ENCODE data around the gene BARX2.

BARX2 gene

DNA sequence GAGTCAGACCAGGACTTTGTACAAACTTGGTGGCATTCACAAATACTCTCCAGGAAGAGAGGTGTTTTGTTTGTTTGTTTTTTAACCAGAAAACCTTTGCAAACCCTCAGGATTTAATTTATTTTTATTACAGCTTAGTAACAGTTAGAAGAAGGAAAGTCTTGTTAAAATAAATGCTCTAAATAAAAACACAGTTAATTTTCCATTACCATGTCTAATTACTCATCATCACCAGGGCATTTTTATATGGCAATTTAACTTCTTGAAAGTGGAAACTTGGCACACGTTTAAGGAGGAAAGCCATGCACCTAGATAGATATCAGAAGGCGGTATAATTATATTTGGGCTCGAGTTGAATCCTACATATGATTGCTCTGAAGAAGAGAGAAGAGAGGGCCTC is 7.4 kb downstream of the BARX2 start (continued):
- TF ChIP-seq SCRT1 (tag by site-specific recombination; IDR thresholded peaks at IDR 0.05; ENCODE audit: borderline replicate concordance), result no peak
- TF ChIP-seq ZNF366 (tag by site-specific recombination; conservative IDR thresholded peaks at IDR 0.05), result 0 out of 2 replicates have a peak, but pooled peaks have one; percentile 31
- TF ChIP-seq ZNF140 (tag by site-specific recombination; IDR thresholded peaks at IDR 0.05), result no peak
- no peak for TF ChIP-seq ZNF664 (tag by site-specific recombination; IDR thresholded peaks at IDR 0.05)
- TF ChIP-seq REST (tag by site-specific recombination; IDR thresholded peaks at IDR 0.05), result no peak
- no peak for TF ChIP-seq CTCF (tag by site-specific recombination; IDR thresholded peaks at IDR 0.05)
- TF ChIP-seq ZBTB17 (tag by site-specific recombination; IDR thresholded peaks at IDR 0.05), result no peak
- TF ChIP-seq, protein P1, sequence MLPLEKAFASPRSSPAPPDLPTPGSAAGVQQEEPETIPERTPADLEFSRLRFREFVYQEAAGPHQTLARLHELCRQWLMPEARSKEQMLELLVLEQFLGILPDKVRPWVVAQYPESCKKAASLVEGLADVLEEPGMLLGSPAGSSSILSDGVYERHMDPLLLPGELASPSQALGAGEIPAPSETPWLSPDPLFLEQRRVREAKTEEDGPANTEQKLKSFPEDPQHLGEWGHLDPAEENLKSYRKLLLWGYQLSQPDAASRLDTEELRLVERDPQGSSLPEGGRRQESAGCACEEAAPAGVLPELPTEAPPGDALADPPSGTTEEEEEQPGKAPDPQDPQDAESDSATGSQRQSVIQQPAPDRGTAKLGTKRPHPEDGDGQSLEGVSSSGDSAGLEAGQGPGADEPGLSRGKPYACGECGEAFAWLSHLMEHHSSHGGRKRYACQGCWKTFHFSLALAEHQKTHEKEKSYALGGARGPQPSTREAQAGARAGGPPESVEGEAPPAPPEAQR (tag by site-specific recombination; IDR thresholded peaks at IDR 0.05), result no peak
- no peak for TF ChIP-seq MYNN (tag by site-specific recombination; IDR thresholded peaks at IDR 0.05; ENCODE audit: borderline replicate concordance)
- peak; percentile 76 for TF ChIP-seq OSR2 (tag by site-specific recombination; IDR thresholded peaks at IDR 0.05)
- no peak for TF ChIP-seq ZNF112 (tag by site-specific recombination; IDR thresholded peaks at IDR 0.05)
- TF ChIP-seq ZNF610 (tag by site-specific recombination; IDR thresholded peaks at IDR 0.05; ENCODE audit: borderline replicate concordance), result no peak
- TF ChIP-seq SALL2 (tag by site-specific recombination; IDR thresholded peaks at IDR 0.05; ENCODE audit: borderline replicate concordance), result no peak

- Histone ChIP-seq H3K9me3 (ENCODE audit: control insufficient read depth, insufficient read depth, low read depth, low read length) (no peaks in the 10 kb centered on the region), H3K36me3 (ENCODE audit: control insufficient read depth in 2 of 2, insufficient read depth in 1 of 2, low read length in 2 of 2) (no peaks in the 10 kb centered on the region), H3K4me1 (ENCODE audit: control insufficient read depth, insufficient read depth, low read length) (peaks cover 23% of the 10 kb centered on the region), H3K27ac (ENCODE audit: extremely low read depth, low read depth, low read length) (no peak overlapping the region), H3K4me3 (ENCODE audit: low read depth, low read length) (no peak overlapping the region)
- CTCF ChIA-PET, result no interaction called here
- POLR2A ChIA-PET, result no interaction called here
- TF ChIP-seq ZNF571 (tag by site-specific recombination; IDR thresholded peaks at IDR 0.05) (no peak), GLI4 (tag by site-specific recombination; IDR thresholded peaks at IDR 0.05) (no peak), HOXC10 (CRISPR knock-in tag; IDR thresholded peaks at IDR 0.05) (no peak), ZNF248 (tag by site-specific recombination; IDR thresholded peaks at IDR 0.05) (no peak), ZFP69B (tag by site-specific recombination; IDR thresholded peaks at IDR 0.05) (no peak), ZSCAN23 (tag by site-specific recombination; IDR thresholded peaks at IDR 0.05) (no peak)
These were observed 7.9 kb downstream of the BARX2 start for GRCh38 chr11:129383502-129383901.

GRCh38 chr11:129384415-129384814 is 8.8 kb downstream of the BARX2 start:
- no peak overlapping the region for H3K4me3 ChIP-seq (ENCODE audit: low read depth, low read length)
- H3K27ac ChIP-seq (ENCODE audit: extremely low read depth, low read depth, low read length), result no peak overlapping the region
- H3K9me3 ChIP-seq (ENCODE audit: control insufficient read depth, insufficient read depth, low read depth, low read length), result no peaks in the 10 kb centered on the region
- H3K4me1 ChIP-seq (ENCODE audit: control insufficient read depth, insufficient read depth, low read length), result peaks cover 25% of the 10 kb centered on the region
- no peaks in the 10 kb centered on the region for H3K36me3 ChIP-seq (ENCODE audit: control insufficient read depth in 2 of 2, insufficient read depth in 1 of 2, low read length in 2 of 2)
- ChIA-PET POLR2A (no interaction called here), CTCF (interaction anchor here (0.9 to 1.1 kb wide), 2 partner anchors 8 to 497 kb away, joined by 3 to 7 read pairs; partner anchors contain the start of gene BARX2)
- TF ChIP-seq ZNF791 (tag by site-specific recombination; IDR thresholded peaks at IDR 0.05) (no peak), ZNF639 (tag by site-specific recombination; IDR thresholded peaks at IDR 0.05) (no peak), ZNF843 (tag by site-specific recombination; IDR thresholded peaks at IDR 0.05) (no peak), MYNN (tag by site-specific recombination; IDR thresholded peaks at IDR 0.05; ENCODE audit: borderline replicate concordance) (no peak), ZBTB48 (tag by site-specific recombination; IDR thresholded peaks at IDR 0.05) (no peak), ZNF362 (tag by site-specific recombination; IDR thresholded peaks at IDR 0.05) (no peak), KLF8 (tag by site-specific recombination; IDR thresholded peaks at IDR 0.05) (no peak), ZNF510 (tag by site-specific recombination; IDR thresholded peaks at IDR 0.05; ENCODE audit: insufficient replicate concordance) (no peak)

All from HEK293 (cell line).